ENCODE measurements around the gene VPS39. TPM values are rescaled to one million over a fixed set of nuclear protein-coding genes. Genes with fewer than 3 reads are reported as not detected.

VPS39 gene
- total and polyA plus RNA-seq, 2 of the 8 experiments (the other 6 are each of a cell fraction or from before 2014, with no cell fraction given): 34.4 to 36.6 TPM

DNA sequence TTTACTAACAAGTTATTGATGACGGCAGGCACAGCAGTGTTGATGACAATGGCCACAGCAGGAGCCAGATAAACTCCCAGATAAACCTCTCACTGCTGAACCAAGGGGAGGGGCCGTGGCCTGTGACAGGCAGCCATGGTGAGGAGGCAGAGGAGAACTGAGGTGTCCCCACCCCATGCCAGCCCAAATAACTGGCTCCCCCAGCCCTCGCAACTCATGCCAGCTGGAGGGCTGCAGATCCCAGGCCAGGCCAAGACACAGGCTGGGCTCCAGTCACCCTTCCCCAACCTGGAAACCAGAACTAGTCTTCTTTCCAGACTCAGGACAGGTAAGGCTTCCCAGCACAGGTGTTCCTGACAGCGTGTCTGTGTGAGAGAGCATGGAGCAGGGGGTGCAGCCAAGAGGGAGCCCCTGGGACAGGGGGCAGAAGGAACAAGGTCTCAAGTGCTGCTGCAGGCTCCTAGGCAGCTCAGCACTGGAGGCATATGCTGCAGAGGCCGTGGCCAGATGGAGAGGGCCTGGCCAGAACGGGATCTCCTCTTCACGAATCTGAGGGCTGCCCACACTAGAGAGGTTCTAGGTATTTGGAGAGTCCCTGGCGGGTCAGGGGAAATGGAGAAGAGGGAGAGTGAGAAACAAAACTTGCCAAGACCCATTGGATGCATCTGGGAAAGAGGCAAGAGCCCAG, 67.6 kb downstream of the VPS39 start:
- Histone ChIP-seq H2BK15ac (ENCODE audit: low read length) (no peak overlapping the region), H3K27ac (ENCODE audit: low read depth, low read length) (no peak overlapping the region; the same call in 1 of the 2 replicates), H3K4me2 (ENCODE audit: insufficient read depth in 1 of 2, low read depth in 2 of 2, low read length in 2 of 2) (no peak overlapping the region), H3K27me3 (replicated peaks in 1 of 4; ENCODE audit: control insufficient read depth in 3 of 4, extremely low read depth in 1 of 4, insufficient read depth in 3 of 4, low read length in 3 of 4) (no peaks in the 10 kb centered on the region), H2BK5ac (ENCODE audit: low read depth, low read length) (no peak overlapping the region), H3K18ac (ENCODE audit: extremely low read depth, low read length) (no peak overlapping the region), H2BK120ac (replicated peaks; ENCODE audit: low read depth, low read length) (no peak overlapping the region), H2BK12ac (ENCODE audit: low read depth, low read length) (no peak overlapping the region), H3K23ac (ENCODE audit: insufficient read length) (no peak overlapping the region), H3K23me2 (ENCODE audit: low read depth, low read length) (no peaks in the 10 kb centered on the region), H2AK5ac (ENCODE audit: low read depth, low read length) (no peak overlapping the region), H4K5ac (ENCODE audit: insufficient read length, low read depth, low read length) (no peak overlapping the region), H4K20me1 (replicated peaks in 1 of 2; ENCODE audit: control insufficient read depth in 1 of 2, insufficient read depth in 2 of 2, low read length in 2 of 2) (no peaks in the 10 kb centered on the region), H3K79me1 (ENCODE audit: low read depth, low read length) (no peaks in the 10 kb centered on the region), H2AFZ (ENCODE audit: low read length) (no peak overlapping the region), H3K36me3 (ENCODE audit: control insufficient read depth in 2 of 4, insufficient read depth in 4 of 4, low read length in 3 of 4) (no peaks in the 10 kb centered on the region), H3K9me3 (ENCODE audit: insufficient read depth in 2 of 2, low read depth in 1 of 2, low read length in 1 of 2) (peaks cover 4 to 8% of the 10 kb centered on the region in 2 experiments; a peak in 1 of 4 replicates), H2BK20ac (ENCODE audit: low read length) (no peak overlapping the region), H3K4ac (replicated peaks; ENCODE audit: insufficient read length, low read depth, low read length) (no peak overlapping the region), H3K14ac (ENCODE audit: insufficient read length) (no peak overlapping the region), H3K4me3 (ENCODE audit: extremely low read depth in 1 of 4, insufficient read depth in 2 of 4, low read depth in 3 of 4, low read length in 4 of 4) (no peak overlapping the region), H3K79me2 (ENCODE audit: control insufficient read depth in 1 of 2, insufficient read depth in 2 of 2, low read length in 2 of 2) (no peaks in the 10 kb centered on the region), H3K4me1 (replicated peaks in 1 of 4; ENCODE audit: control insufficient read depth in 3 of 4, insufficient read depth in 4 of 4, low read length in 3 of 4) (no peaks in the 10 kb centered on the region), H3K56ac (replicated peaks; ENCODE audit: insufficient read length, low read depth, low read length) (no peak overlapping the region), H3K9ac (replicated peaks in 1 of 4; ENCODE audit: extremely low read depth in 1 of 4, low read depth in 3 of 4, low read length in 3 of 4) (no peak overlapping the region), H4K91ac (replicated peaks; ENCODE audit: insufficient read length, low read length) (no peak overlapping the region), H4K8ac (ENCODE audit: extremely low read depth, insufficient read depth, low read length) (no peak overlapping the region)
- DNase-seq (ENCODE audit: low read depth in 1 of 2, low spot score in 2 of 2): no peak
- no peak for FAIRE-seq
- WGBS, 2 experiments (ENCODE audit: extremely low coverage in 1 of 2, insufficient coverage in 1 of 2, insufficient read length in 1 of 2, insufficient replicate concordance in 2 of 2, low coverage in 1 of 2, low lambda C conversion rate in 2 of 2, missing lambda C conversion rate in 1 of 2): 88% methylated on average over 8 of the region's 8 CpGs; no CpG with 5 or more reads in 1 of the 2 experiments
- ChIA-PET CTCF (ENCODE audit: partially characterized antibody) (interaction anchor here (1.0 to 22.6 kb wide), 6 partner anchors 6 to 151 kb away, joined by 3 to 416 read pairs (median 44); no protein-coding TSS in a partner anchor), POLR2A (ENCODE audit: partially characterized antibody) (no interaction called here)
- TF ChIP-seq EGR1 (IDR thresholded peaks at IDR 0.05; ENCODE audit: borderline replicate concordance, low read depth, low read length) (no peak), SIX5 (IDR thresholded peaks at IDR 0.05; ENCODE audit: low read depth, low read length) (no peak), EZH2 (IDR thresholded peaks at IDR 0.05; ENCODE audit: low read depth, low read length, severe bottlenecking) (no peak), CHD1 (IDR thresholded peaks at IDR 0.05; ENCODE audit: low read depth, low read length) (no peak), NRF1 (IDR thresholded peaks at IDR 0.05; ENCODE audit: low read depth, low read length) (no peak), HDAC6 (IDR thresholded peaks at IDR 0.05; ENCODE audit: low read depth, low read length) (no peak), ASH2L (IDR thresholded peaks at IDR 0.05; ENCODE audit: low read length) (no peak), SIRT6 (IDR thresholded peaks at IDR 0.05; ENCODE audit: low read length) (no peak), TEAD4 (IDR thresholded peaks at IDR 0.05; ENCODE audit: low read depth, low read length) (no peak), CBX5 (IDR thresholded peaks at IDR 0.05; ENCODE audit: low read depth, low read length) (no peak), FOSL1 (IDR thresholded peaks at IDR 0.05; ENCODE audit: insufficient read depth, low read depth, low read length) (no peak), YY1 (IDR thresholded peaks at IDR 0.05; ENCODE audit: low read depth, low read length) (no peak), ATF2 (IDR thresholded peaks at IDR 0.05; ENCODE audit: low read length) (no peak)
